Measurements from ENCODE around the gene FAM200C.

The FAM200C gene

DNA sequence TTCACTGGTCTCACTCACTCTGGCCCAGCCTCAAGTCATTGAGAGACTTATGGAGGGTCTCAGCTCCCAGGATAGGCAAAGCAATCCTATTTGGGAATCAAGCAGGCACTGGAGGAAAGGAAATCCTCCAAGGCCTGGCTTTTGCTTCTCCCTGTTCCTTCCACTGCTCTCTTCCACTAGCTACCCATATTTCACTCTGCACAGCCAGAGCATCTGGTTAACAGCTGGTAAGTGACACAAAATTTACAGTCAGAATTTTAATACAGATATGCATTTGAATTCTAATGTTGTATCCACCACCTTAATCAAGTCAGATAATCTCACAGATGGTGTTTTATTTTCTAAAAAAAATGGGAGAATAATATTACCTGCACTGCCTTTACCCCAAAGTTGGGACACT lies 28.6 kb downstream of the FAM200C start:
- TF ChIP-seq, protein P1, sequence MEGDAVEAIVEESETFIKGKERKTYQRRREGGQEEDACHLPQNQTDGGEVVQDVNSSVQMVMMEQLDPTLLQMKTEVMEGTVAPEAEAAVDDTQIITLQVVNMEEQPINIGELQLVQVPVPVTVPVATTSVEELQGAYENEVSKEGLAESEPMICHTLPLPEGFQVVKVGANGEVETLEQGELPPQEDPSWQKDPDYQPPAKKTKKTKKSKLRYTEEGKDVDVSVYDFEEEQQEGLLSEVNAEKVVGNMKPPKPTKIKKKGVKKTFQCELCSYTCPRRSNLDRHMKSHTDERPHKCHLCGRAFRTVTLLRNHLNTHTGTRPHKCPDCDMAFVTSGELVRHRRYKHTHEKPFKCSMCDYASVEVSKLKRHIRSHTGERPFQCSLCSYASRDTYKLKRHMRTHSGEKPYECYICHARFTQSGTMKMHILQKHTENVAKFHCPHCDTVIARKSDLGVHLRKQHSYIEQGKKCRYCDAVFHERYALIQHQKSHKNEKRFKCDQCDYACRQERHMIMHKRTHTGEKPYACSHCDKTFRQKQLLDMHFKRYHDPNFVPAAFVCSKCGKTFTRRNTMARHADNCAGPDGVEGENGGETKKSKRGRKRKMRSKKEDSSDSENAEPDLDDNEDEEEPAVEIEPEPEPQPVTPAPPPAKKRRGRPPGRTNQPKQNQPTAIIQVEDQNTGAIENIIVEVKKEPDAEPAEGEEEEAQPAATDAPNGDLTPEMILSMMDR (IDR thresholded peaks at IDR 0.05; ENCODE audit: poor library complexity, severe bottlenecking) = no peak
- ATAC-seq (ENCODE audit: low read depth) (no peak), DNase-seq (ENCODE audit: low spot score) (no peak)
- Histone ChIP-seq H3K9me3 (ENCODE audit: severe bottlenecking) (no peaks in the 10 kb centered on the region), H3K27ac (ENCODE audit: poor library complexity, severe bottlenecking) (no peak overlapping the region), H3K36me3 (ENCODE audit: low read depth) (no peaks in the 10 kb centered on the region), H3K27me3 (ENCODE audit: insufficient read depth, poor library complexity, severe bottlenecking) (peaks cover 19% of the 10 kb centered on the region), H3K4me3 (ENCODE audit: severe bottlenecking) (no peak overlapping the region), H3K4me1 (ENCODE audit: insufficient read depth, poor library complexity, severe bottlenecking) (no peaks in the 10 kb centered on the region)

- peak overlapping the region; percentile 34 for H3K4me3 ChIP-seq (ENCODE audit: severe bottlenecking)
- DNase-seq (ENCODE audit: low spot score) = no peak
- TF ChIP-seq, protein P1 (IDR thresholded peaks at IDR 0.05; ENCODE audit: poor library complexity, severe bottlenecking) = no peak
- H3K36me3 ChIP-seq (ENCODE audit: low read depth) = no peaks in the 10 kb centered on the region
- no peak for ATAC-seq (ENCODE audit: low read depth)
- no peaks in the 10 kb centered on the region for H3K9me3 ChIP-seq (ENCODE audit: severe bottlenecking)
- no peaks in the 10 kb centered on the region for H3K4me1 ChIP-seq (ENCODE audit: insufficient read depth, poor library complexity, severe bottlenecking)
- no peak overlapping the region for H3K27ac ChIP-seq (ENCODE audit: poor library complexity, severe bottlenecking)
- peaks cover 15% of the 10 kb centered on the region for H3K27me3 ChIP-seq (ENCODE audit: insufficient read depth, poor library complexity, severe bottlenecking)
Measured at GRCh38 chr5:160370713-160371034, 29.2 kb downstream of the FAM200C start.

GRCh38 chr5:160369990-160370712 lies 29.7 kb downstream of the FAM200C start, which contains the start of gene C1QTNF2:
Gene C1QTNF2, minus strand, starts transcription at chr5:160370626. Its CDS starts 15,615 bp downstream, at chr5:160355011.
- ATAC-seq (ENCODE audit: low read depth) = peak; percentile 84
- no peak for DNase-seq (ENCODE audit: low spot score)
- no peaks in the 10 kb centered on the region for H3K4me1 ChIP-seq (ENCODE audit: insufficient read depth, poor library complexity, severe bottlenecking)
- H3K27ac ChIP-seq (ENCODE audit: poor library complexity, severe bottlenecking) = no peak within 1 kb of the TSS
- TF ChIP-seq, protein P1 (IDR thresholded peaks at IDR 0.05; ENCODE audit: poor library complexity, severe bottlenecking) = no peak
- no peaks in the 10 kb centered on the region for H3K36me3 ChIP-seq (ENCODE audit: low read depth)
- H3K4me3 ChIP-seq (ENCODE audit: severe bottlenecking) = peak within 1 kb of the TSS; percentile 34
- H3K27me3 ChIP-seq (ENCODE audit: insufficient read depth, poor library complexity, severe bottlenecking) = peaks cover 10% of the 10 kb centered on the region
- no peaks in the 10 kb centered on the region for H3K9me3 ChIP-seq (ENCODE audit: severe bottlenecking)

- H3K27me3 ChIP-seq (ENCODE audit: insufficient read depth, poor library complexity, severe bottlenecking) = peaks cover 3% of the 10 kb centered on the region
- H3K4me1 ChIP-seq (ENCODE audit: insufficient read depth, poor library complexity, severe bottlenecking) = no peaks in the 10 kb centered on the region
- H3K36me3 ChIP-seq (ENCODE audit: low read depth) = no peaks in the 10 kb centered on the region
- H3K27ac ChIP-seq (ENCODE audit: poor library complexity, severe bottlenecking) = no peak overlapping the region
- no peak overlapping the region for H3K4me3 ChIP-seq (ENCODE audit: severe bottlenecking)
- H3K9me3 ChIP-seq (ENCODE audit: severe bottlenecking) = no peaks in the 10 kb centered on the region
- TF ChIP-seq, protein P1 (IDR thresholded peaks at IDR 0.05; ENCODE audit: poor library complexity, severe bottlenecking) = no peak
- no peak for DNase-seq (ENCODE audit: low spot score)
- no peak for ATAC-seq (ENCODE audit: low read depth)
Measured at GRCh38 chr5:160367885-160368284, 32.0 kb downstream of the FAM200C start.

DNA sequence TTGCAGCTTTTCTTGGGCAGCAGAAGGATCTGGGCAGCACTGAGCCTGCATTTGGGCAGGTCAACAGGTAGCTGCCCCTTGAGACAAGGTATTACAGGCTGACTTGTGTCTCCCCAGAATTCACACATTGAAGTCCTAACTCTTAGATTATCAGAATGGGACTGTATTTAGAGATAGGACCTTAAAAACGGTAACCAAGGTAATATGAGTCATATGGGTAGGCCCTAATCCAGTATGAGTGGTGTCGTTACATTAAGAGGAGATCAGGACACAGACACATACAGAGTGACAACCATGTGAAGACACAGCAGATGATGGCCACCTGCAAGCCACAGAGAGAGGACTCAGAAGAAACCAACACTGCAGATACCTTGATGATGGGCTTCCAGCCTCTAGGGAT lies 32.6 kb downstream of the FAM200C start:
- no peak for ATAC-seq (ENCODE audit: low read depth)
- peaks cover 3% of the 10 kb centered on the region for H3K27me3 ChIP-seq (ENCODE audit: insufficient read depth, poor library complexity, severe bottlenecking)
- no peak overlapping the region for H3K27ac ChIP-seq (ENCODE audit: poor library complexity, severe bottlenecking)
- H3K36me3 ChIP-seq (ENCODE audit: low read depth) = no peaks in the 10 kb centered on the region
- no peak for DNase-seq (ENCODE audit: low spot score)
- TF ChIP-seq, protein P1 (IDR thresholded peaks at IDR 0.05; ENCODE audit: poor library complexity, severe bottlenecking) = no peak
- H3K4me1 ChIP-seq (ENCODE audit: insufficient read depth, poor library complexity, severe bottlenecking) = no peaks in the 10 kb centered on the region
- no peak overlapping the region for H3K4me3 ChIP-seq (ENCODE audit: severe bottlenecking)
- H3K9me3 ChIP-seq (ENCODE audit: severe bottlenecking) = no peaks in the 10 kb centered on the region

All from RWPE2 (cell line).